SK-N-SH treated with all-trans-retinoic acid at 6 μM for 48 hours (cell line): ENCODE results near the gene LRPPRC.

Experiments used
- BACH2 ChIP-seq: fragments of 250-450 bp; sonication (Bioruptor Pico); IDR thresholded peaks from 2 replicates; pipeline ENCODE4 v1.9.0; 2021; ENCODE audit warnings: mild to moderate bottlenecking, borderline replicate concordance
- CREB5 ChIP-seq: fragments of 250-450 bp; sonication (Bioruptor Pico); IDR thresholded peaks from 2 replicates; pipeline ENCODE4 v1.5.1; 2020; ENCODE audit warnings: low read depth, mild to moderate bottlenecking, moderate library complexity
- CSDC2 ChIP-seq: fragments of 250-450 bp; sonication (Bioruptor Pico); IDR thresholded peaks from 2 replicates; pipeline ENCODE4 v1.5.0; 2020; ENCODE audit warnings: mild to moderate bottlenecking, moderate library complexity
- ISL1 ChIP-seq: fragments of 250-450 bp; sonication (Bioruptor Pico); IDR thresholded peaks from 2 replicates; pipeline ENCODE4 v2.1.2; 2022; ENCODE audit warnings: mild to moderate bottlenecking, moderate library complexity
- PATZ1 ChIP-seq: fragments of 250-450 bp; sonication (Bioruptor Pico); IDR thresholded peaks from 2 replicates; pipeline ENCODE4 v1.8.0; 2020; ENCODE audit warnings: mild to moderate bottlenecking, moderate library complexity, borderline replicate concordance
- ZFP3 ChIP-seq: fragments of 250-450 bp; sonication (Bioruptor Pico); IDR thresholded peaks from 2 replicates; pipeline ENCODE4 v1.5.0; 2020; ENCODE audit warnings: mild to moderate bottlenecking, moderate library complexity
- ZFP30 ChIP-seq: fragments of 450-650 bp; formaldehyde crosslinking; IDR thresholded peaks from 2 replicates; pipeline ENCODE4 v1.5.0; 2022; ENCODE audit warnings: mild to moderate bottlenecking, moderate library complexity
- ZNF565 ChIP-seq: fragments of 450-650 bp; formaldehyde crosslinking; conservative IDR thresholded peaks from 2 replicates; pipeline ENCODE4 v1.5.0; 2020; ENCODE audit warnings: low read depth, mild to moderate bottlenecking, moderate library complexity
- ZNF8 ChIP-seq: fragments of 450-650 bp; formaldehyde crosslinking; IDR thresholded peaks from 2 replicates; pipeline ENCODE4 v1.5.0; 2020; ENCODE audit warnings: mild to moderate bottlenecking, moderate library complexity

GRCh38 chr2:43839776-43840564 is 155.8 kb downstream of the LRPPRC start:
- no peak for TF ChIP-seq CREB5
- TF ChIP-seq ZFP30 (CRISPR knock-in tag), result no peak
- no peak for TF ChIP-seq ISL1
- TF ChIP-seq ZNF8 (CRISPR knock-in tag), result no peak
- TF ChIP-seq PATZ1 (CRISPR knock-in tag), result no peak
- no peak for TF ChIP-seq BACH2 (CRISPR knock-in tag)
- TF ChIP-seq CSDC2 (CRISPR knock-in tag), result no peak
- TF ChIP-seq ZNF565 (CRISPR knock-in tag), result no peak
- no peak for TF ChIP-seq ZFP3 (CRISPR knock-in tag)
